HG03103 (cell line): ENCODE measurements around the gene FBF1.

Experiments
- ATAC-seq: cut with Tn5 transposase; IDR thresholded peaks from one replicate; pipeline ENCODE4 v1.9.1; 2021; ENCODE audit warnings: low read depth; ENCODE audit not compliant: unreplicated experiment

The FBF1 gene

GRCh38 chr17:75959051-75959838, 18.4 kb upstream of the FBF1 start:
- no peak for ATAC-seq

- ATAC-seq: no peak
These were observed 10.2 kb upstream of the FBF1 start for GRCh38 chr17:75950855-75951554.

- ATAC-seq: no peak
These were observed 9.6 kb upstream of the FBF1 start for GRCh38 chr17:75950421-75950820.

- no peak for ATAC-seq
These were observed 4.4 kb upstream of the FBF1 start for GRCh38 chr17:75945211-75945610.

GRCh38 chr17:75943491-75943890, 2.6 kb upstream of the FBF1 start:
- no peak for ATAC-seq

- ATAC-seq: no peak
These were observed 1.6 kb upstream of the FBF1 start for GRCh38 chr17:75942473-75942872.

- ATAC-seq: no peak
These were observed 589 bp upstream of the FBF1 start for GRCh38 chr17:75941442-75941819.

- ATAC-seq: no peak
These were observed 3.2 kb downstream of the FBF1 start for GRCh38 chr17:75937652-75938051.

GRCh38 chr17:75933808-75934207, 7.0 kb downstream of the FBF1 start:
- no peak for ATAC-seq

GRCh38 chr17:75932852-75933251, 8.0 kb downstream of the FBF1 start:
- ATAC-seq: no peak

GRCh38 chr17:75931062-75931461, 9.8 kb downstream of the FBF1 start:
- ATAC-seq: no peak

GRCh38 chr17:75927286-75927922, 13.4 kb downstream of the FBF1 start:
- ATAC-seq: no peak

GRCh38 chr17:75926456-75926855, 14.4 kb downstream of the FBF1 start:
- no peak for ATAC-seq

GRCh38 chr17:75925912-75926311, 14.9 kb downstream of the FBF1 start:
- no peak for ATAC-seq

- no peak for ATAC-seq
These were observed 15.7 kb downstream of the FBF1 start for GRCh38 chr17:75925103-75925502.

GRCh38 chr17:75922963-75923874, 17.6 kb downstream of the FBF1 start:
- no peak for ATAC-seq

GRCh38 chr17:75922173-75922961, 18.5 kb downstream of the FBF1 start:
- no peak for ATAC-seq

GRCh38 chr17:75921596-75921995, 19.2 kb downstream of the FBF1 start:
- no peak for ATAC-seq

- no peak for ATAC-seq
These were observed 20.7 kb downstream of the FBF1 start for GRCh38 chr17:75920045-75920560.

- no peak for ATAC-seq
These were observed 21.2 kb downstream of the FBF1 start for GRCh38 chr17:75919611-75920010.
